Activated naive CD4-positive, alpha-beta T cell treated with Interleukin-2 at 50 U/mL for 16 hours (primary cell): ENCODE results near the gene KIF3A.

ENCODE experiments used
- DNase-seq: peaks from one replicate; pipeline ENCODE4 v3.0.0-alpha.2; 2020

The KIF3A gene

DNA sequence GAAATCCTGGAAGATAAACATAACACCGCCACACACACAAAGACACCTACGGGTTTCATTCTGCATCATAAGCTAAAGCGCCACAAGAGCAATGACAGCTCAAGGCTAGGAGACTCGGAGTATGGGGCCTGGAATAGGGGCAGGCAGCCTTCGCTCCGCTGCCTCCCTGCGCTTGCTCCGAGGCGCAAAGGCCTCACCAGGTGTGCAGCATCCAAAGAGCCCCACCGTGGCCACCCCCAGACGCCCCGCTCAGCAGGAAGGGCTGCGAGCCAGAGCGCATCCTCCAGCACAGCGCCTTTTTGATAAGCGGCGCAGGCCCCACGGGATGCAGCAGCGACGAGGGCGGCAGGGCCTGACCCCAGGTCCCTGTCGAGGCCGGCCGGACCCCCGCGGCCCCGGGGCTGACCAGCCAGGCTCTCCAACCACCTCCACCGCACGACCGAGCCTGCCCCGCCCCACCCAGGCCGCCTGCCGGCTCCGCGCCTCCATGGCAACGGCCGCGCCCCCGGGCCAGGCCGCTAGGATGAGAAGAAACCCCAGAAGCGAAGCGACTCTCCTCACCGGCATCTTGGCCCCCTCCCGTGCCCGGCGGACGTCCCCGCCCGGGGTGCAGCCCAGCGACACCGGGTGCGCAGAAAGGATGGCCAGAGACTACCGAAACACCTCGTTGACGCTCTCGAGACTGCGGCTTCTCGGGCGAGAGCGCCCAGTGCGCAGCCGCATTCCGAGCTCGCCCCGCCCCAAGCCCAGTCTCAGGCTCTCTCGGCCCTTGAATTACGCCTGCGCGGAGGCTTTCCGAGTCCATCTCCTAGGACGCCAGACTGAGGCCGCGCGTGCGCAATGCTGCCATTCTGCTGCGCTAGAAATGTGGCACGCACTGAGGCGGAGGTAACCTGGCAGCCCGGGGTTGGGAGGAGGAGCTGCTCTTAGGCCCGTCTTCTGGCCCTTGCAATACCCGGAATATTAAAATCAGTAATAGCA is at the start of gene KIF3A:
TSS of gene KIF3A (minus strand) at position 694 of the 981 bp plus-strand sequence. CDS start at position 567, 127 bp downstream.
- DNase-seq, result peak; percentile 99

DNA sequence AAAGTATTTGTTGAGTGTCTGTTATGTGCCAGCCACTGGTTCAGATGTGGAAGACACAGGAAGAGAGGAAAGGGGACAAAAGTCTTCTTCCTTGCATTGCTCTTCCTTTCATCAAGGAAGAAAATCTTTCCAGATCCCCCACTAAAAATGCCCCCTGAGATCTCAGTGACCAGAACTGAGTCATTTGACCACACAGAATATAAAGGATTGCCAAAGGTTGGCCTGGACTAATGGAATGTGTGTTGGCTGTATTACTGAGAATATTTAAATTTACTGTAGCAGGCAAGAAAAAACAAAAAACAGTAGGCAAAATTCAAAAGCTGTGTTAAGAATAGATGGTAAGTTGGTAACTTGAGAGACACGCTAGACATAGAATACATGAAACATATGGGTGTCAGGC is 49.7 kb upstream of the KIF3A start:
- DNase-seq, result no peak

DNA sequence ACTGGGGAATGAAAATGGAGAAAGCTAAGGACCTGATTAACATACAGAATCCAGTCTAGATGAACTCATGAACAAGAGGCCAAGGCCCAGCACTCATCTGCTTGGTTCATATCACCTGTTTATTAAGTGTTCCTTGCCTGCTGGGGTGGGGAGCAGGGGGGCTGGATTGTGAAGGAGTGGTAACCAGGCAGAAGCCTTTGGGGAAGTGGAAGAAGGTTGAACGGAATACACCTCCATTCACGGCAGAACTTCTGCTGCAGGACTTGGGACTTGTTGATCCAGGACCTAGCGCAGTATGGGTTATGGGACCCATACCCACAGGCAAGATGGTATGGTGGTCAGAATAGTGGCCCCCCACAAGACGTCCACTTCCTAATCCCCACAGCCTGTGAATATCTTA is 48.5 kb upstream of the KIF3A start:
- DNase-seq, result no peak

DNA sequence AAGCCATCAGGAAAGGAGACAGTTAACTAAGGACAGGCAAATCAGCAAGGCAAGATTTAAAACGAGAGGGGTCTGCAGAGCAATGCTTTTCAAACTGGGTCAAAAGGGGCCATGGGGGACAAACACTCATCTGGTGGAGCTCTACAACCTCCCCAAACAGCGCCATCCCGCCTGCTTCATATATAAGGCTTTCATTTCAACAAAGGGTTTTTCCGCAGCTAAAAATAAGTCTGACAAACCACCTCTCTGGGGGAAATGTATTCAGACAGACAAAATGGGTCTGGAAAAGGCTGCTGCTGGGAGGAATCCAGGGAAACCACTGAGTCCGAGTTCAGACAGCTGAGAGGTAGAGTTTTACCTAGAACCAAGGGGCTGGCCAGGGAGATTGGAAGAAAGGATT is 48.0 kb upstream of the KIF3A start:
- DNase-seq, result no peak

DNA sequence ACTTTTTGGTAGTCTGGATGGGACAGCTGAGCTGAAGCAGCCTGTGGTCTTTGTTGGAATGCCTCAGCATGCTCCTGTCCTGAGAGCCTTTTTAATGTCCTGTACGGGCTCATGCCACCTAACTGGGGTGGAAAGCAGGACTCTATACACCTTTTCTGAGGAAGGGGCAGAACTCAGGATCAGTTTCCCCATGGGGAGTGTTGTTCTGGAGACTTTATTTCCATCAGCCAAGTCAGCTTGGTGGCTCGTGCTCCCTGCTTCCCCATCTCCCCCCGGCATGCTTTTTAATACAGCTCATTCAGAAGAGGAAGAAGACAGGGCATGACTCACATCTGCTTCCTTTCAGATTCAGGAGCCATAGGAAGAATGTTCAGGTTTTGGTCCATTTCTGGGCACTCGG is 44.8 kb upstream of the KIF3A start:
- no peak for DNase-seq

DNA sequence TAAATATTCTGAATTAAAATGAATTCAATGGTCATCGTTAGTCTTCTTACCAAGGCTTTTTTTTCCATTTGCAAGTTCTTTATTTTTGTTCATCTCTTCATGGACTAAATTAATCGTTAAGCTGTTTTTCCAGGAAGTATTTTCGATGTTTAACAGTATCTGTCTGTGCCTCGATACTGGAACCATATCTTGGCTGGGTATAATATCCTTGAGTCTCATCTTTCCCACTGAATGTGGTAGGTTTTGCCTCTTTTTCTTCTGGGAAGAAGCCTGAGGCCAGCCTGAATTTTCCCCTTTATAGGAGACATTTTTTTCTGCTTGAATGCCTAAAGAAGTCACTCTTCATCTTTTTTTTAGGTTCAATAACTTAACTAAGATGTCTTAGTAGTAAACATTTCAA is 43.7 kb upstream of the KIF3A start:
- DNase-seq, result no peak

DNA sequence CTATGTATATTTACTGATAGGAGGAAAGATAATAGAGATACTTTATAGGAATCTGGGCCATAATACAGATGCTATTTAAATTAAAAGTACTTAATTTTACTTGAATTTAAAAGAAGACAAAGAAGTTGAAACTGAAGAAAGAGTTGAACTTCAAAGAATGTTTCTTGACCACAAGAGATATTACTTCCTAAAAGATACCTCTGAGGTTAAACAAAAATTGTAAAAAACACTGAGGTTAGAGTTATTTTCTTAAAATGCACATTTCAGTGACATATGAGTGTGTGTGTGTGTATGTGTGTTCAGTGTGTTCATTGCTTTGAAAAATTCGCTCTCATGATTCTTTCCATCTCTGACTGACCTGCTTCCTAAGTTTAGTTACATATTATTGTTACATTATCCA is 43.2 kb upstream of the KIF3A start:
- DNase-seq, result no peak

DNA sequence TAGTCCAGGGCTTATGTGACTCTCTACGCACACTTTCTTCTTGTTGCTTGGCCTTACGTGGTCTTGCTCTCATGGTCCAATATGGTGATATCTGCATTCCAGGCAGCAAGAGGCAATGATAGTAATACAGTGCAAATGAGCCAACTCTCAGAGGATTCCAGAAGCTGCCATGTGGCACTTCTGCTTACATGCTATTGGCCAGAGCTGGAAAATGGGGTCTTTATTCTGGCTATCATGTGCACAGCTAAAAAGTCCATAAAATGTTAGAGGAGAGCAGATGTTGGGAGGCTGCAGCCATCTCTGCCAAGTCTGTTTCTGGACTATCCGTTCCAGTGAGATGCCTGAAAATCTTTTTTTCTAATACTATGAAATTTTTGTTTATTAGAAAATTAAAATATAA is 42.6 kb upstream of the KIF3A start:
- DNase-seq, result no peak

DNA sequence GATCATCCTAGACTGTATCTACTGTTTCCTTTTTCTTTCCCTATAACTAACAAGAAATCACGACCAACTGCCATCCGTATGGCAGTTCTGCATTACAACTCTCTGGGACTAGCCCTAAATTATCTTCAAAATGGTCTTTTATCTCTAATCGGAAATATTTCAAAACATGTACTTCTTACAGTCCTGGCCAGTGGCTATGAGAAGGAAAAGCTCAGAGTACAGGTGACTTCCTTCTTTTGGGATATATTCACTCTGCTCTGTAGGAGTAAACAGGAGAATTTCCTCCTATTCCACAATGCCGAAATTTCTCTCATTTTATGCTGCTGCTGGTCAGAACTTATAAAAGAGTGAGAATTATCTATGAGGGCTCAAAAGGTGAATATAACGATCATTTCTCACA is 41.5 kb upstream of the KIF3A start:
- no peak for DNase-seq

DNA sequence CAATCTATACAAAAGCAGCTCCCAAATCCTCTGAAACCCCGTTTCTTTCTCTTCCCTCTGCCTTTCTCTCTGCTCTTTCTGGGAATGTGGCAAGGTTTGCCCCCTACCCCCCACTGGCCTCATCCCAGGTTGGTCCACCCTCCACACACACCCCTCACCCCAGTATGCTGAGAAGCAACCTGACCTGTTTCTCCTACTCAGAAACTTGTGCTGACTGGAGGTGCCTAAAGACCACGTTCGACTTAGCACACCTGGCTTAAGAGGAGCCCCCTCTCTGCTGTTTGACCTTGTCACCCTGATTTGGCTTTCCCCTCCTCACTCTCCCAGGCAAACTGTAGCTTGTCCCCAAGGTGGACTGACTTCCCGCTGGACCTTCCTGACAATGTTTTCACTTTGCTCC is 40.8 kb upstream of the KIF3A start:
- DNase-seq, result no peak

DNA sequence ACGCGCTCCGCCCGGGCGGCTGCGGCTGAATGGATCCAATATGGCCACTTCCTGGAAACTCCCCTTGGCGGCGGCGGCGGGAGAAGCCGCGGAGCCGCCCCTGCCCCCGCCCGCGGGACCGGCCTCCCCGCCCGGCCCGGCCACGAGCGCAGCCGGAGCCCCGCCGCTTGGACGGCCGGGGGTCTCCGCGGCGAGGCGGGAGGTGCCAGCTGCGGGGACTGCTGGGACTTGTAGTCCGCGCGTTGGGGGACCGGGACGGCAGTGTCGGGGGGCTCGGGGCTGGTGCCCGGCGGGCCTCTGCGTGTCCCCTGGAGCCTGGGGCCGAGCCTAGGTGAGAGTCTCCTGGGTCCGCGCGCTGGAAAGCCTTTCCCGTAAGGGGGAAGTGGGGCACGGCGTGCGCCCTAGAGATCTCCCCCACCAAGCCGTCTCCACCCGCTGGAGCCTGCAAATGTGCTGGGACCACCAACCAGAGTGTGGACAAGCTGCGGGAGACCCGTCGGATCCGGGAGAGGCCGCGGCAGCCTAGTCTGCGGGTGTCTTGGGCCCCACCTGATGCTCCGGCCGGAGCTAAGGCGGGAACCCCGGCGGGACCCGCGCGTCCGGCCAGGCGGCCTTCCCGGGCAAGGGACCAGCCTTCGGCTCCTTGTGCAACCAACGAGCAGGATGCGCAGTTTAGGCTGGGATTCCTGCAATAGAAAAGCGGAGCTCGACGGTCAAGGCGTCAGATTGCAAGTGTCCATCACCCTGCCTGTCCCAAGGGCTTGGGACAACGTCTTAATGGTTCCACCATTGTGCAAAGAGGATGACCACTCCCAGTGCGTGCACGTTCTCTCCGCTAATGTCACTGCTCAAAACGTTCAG is 40.1 kb upstream of the KIF3A start, which contains the start of gene SEPTIN8:
TSS of gene SEPTIN8 (minus strand) at position 31 of the 861 bp plus-strand sequence. CDS start 102 bp downstream, outside the sequence.
- peak; percentile 46 for DNase-seq

DNA sequence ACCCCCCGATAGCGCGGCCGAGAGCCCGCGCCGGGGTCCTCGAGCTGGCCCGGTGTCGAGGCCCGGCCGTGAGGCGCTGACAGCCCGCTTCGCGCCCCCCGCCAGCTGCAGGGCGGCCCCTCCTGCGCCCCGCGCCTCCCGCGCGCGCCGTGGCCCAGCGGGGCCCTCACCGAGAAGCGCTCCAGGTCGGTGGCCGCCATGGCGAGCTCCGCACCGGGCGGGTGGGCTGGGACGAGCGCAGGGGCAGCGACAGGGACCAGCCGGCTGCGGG is 39.5 kb upstream of the KIF3A start:
- no peak for DNase-seq

DNA sequence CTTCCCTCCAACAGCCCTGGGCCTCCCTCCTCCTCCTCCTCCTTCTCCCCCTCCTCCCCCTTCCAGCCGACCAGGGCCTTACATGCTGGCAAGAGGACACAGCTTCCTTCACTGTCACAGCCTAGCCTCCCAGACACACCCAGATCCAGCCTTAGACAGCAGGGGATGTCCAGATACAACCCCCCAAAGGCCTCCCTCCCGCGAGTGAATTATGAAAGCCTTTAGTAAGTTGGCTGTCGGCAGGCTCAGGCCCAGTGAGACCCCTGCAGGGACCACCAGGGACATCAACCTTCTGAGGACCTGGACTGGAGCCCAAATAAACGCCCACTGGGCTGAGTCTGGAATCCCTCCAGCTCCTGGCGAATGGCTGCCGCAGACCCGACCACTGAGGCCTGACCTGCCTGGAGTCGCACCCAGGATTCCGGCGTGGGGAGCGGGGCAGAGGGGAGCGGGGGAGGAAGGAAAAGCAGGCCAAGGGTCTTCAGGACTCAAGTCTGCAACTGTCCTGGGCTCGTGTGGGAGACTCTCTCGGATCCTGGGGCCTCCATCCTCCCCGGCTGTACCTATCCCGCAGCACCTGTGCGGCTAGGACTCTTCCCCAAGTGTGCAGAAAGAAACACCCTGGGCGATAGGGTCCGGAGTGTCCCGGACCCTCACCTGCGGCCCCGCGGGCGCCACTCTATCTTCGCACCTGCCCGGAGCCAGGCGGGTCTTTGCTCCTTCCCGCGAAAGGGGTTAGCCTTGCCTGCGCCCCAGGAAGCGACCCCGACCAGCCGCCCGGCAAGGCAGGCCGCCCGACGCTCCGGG is 39.0 kb upstream of the KIF3A start:
- DNase-seq, result no peak

DNA sequence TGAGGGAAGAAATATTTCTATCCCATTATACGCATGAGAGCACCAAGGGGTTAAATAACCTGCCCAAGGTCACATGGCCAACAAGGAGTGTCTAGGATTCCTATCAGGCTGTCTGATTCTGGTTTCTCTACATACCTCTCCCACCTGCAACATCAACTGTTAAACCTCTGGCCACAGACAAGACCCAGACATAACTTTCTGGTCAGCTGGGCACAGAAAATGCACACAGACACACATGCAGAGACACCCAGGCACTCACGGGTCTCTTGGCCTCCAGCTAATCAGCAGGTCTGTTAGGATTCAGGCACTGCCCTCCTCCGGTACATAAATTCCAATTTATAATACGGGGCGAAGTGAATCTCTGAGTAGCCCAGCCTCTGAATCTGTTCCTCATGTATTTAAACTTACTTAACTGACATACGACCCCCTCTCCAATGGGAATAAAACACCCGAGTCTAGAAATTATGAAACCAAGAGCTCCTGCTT is 38.2 kb upstream of the KIF3A start:
- no peak for DNase-seq

DNA sequence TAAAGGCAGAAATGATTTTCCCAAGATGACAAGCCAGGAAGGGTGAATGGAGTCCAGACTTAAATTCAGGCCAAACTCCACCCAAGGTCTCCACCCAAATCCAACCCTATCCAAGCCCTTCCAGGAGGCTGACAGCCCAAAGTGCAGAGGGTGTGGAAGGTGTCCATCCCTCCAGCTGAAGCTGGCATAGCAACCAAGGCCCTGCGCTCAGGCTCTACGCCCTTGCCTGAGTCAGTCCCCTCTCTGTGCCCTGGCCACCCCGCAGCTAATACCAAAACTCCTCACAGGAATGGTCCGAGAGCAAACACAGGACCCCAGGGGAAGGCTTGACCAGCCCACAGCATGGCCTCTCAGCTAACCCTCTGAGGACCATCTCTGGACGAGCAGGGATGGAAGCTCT is 37.5 kb upstream of the KIF3A start:
- DNase-seq, result no peak

DNA sequence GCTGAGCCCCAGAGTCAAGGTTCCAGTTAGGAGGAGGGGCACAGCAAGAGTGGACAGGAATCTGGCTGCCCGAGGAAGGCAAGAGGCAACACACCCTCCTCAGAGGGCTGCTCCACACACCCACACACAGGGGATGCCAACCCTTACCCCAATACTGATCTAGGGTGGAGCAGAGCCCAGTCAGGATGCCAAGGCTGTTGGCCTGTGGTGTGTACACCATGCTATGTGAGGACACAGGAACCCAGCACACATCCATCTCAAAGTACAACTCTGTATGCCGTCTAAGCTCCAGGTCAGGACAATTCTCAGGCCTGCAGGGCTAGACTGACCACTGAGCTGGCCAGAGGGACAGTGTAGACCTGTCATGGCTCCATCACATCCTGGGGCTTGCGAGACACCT is 37.1 kb upstream of the KIF3A start:
- DNase-seq, result no peak

DNA sequence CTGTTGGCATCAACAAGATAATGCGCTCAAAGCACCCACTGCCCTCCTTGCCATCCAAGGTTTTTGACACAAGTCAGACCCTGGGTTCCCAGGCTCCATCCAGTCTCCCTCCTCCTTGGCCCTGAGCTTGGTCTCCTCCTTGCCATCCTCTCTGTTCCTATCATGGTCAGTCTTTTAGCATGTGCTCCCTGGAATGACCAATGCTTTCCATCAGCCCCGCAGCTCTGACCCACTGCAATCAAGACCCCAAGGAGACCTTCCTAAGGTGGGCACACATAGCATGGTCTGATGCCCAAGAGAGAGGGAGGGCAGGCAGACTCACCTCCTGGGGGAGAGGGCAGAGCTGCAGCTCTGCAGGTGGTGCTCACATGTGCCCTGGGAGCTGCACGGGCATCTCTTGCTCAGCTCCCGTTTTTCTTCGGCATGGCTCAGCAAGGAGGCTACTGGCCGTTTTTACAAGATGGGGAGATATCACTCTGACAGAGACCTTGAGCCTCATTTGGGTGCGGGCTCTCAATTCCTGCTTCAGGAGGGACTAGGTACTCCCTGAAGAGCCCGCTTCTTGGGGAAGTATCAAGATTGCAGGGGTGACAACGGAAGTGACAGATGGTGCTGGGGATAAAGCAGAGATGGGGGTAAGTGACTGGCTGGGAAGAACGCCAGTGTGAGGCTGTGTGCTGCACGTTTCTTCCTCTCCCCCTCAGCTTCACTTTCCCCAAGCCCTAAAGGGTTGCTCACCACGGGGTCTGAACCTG is 36.4 kb upstream of the KIF3A start:
- DNase-seq, result no peak

DNA sequence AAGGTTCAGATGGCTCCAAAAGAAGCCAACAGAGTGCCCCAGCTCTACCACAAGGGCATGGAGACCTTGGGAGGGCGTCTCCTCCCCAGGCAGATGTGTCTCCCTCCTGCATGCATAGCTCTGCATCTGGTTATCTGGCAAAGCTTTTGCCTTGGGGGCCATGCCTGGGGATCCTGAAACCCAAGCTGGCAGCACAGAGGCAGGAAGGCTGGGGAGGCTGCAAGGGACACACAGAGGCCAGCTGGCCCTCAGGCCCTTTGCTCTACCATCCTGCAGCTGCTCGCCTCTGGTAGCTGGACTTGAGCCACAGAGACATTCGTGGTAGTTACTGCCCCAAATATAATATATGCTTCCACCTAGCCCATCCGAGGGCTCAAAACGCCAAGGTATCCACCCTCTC is 35.8 kb upstream of the KIF3A start:
- no peak for DNase-seq

DNA sequence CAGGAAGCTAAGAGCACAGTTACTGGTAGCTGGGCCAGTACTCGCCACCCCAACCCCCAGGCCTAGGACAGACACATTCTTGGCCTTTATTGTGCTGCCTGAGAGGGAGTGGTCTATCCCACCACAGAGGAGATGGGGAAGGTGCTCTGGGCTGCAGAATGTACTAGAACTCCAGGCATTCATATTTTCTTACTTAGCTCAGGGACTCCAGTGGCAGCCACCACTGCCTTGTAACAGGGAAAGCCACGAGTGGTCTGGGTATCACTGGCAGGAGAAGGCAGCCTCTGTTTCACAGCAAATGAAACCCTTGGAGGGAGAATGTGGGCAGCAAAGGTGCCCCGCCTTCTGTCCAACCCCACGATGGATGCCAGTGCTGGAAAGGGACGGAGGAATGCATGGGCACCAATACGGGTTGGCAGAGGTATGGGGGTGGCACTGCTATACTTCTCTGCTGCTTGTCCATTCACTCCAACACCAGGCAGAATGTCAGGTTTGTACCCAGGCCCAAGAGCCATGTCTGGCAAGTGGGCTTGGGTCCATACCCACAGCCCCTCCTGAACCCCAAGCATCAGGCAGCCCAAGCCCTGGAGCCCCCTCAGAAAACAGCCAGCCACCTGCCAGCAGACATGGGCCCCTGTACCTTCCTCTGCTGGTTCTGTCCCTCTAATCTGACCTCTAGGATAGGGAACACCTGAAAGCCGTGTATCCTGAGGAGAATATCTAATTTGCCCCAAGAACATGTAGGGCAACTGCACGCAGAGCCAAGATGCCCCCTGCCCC is 35.1 kb upstream of the KIF3A start:
- DNase-seq, result no peak

DNA sequence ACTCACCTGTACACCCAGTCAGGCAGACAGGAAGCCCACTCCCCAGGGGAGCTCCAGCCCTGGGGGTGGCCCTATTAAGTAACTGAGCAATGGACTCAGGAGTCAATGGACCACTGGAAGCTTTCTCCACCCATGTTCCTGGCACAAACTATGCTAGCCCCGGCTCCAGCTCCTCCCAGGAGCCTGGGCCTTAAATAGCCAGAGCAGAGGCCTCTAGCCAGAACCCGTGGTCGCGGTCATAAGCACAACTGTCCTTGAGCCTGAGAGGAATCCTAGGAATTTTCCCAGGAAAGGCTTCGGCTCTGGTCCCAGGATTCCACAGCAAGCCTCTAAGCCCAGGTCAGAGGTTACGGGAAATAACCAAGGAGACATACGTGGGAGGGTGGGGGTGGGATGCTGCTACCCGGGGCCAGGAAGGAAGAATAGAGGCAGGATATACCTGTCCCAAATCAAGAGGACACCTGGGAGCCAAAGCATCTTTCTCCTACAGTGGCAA is 34.2 kb upstream of the KIF3A start:
- no peak for DNase-seq

DNA sequence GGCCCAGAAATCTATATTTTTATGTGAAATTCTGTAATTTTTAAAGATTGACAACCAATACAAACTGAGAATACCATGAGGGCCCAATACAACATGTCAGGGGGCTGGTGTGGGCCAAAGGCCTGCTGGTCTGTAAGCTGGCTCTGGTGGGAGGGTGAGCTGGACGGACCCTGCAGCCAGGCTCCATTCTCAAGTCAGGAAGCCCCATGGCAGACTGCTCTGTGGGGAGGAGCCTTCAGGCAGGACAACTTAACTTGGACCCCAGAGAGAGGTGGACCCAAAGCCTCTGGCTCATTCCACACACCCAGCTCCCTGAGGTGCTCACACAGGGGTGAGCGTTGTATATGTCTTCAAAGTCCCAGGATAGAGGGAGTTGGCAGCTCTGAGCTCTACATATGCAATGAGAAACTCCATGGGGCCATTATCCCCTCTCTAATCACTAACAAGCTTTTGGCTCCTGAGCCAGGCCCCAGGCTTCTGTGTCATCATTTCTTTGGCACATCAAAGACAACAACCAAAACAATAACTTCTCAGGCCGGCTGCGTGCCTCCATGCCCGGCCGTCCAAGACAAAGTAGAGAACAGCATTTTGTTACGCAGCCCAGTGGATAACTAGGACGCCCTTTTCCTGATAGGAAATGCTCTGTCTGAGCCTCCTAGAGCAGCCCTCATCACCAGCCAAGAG is 33.3 kb upstream of the KIF3A start:
- DNase-seq, result no peak
